Erythroblast (primary cell): Measurements from ENCODE around the gene CA10.

Experiments used
- GATA1 ChIP-seq: IDR thresholded peaks from 2 replicates; pipeline ENCODE4 v1.6.1; 2011; ENCODE audit warnings: low read depth, mild to moderate bottlenecking, control low read depth, low read length, moderate library complexity
- POLR2A ChIP-seq: IDR thresholded peaks from 2 replicates; pipeline ENCODE4 v1.6.1; 2011; ENCODE audit warnings: mild to moderate bottlenecking, low read length

DNA sequence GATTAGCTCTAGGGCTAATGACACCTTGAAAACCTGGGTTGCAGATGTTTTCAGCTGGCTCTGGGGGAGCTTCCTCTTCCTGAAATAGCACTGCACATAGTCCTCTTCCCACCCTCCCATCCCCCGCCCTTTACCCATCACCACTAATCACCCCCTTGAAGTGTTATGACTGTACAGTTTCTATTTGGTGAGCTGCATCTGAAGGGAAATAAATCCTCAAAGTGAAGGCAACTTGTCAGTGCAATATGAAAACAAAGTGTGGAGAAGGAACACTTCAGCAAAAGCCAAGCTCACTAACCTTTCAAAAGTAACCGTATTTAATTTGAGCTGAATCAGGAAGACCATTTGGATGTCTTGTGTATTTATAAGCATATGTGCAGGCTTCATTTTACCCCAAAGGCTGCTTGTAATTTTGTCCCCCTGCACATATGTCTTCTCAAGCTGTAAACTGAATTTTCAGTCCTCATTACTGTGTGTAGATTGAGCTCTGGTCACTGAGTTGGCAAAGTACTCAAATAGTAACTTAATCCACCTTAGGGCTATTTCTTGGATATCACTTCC is 44.1 kb upstream of the CA10 start:
- TF ChIP-seq POLR2A (no peak), GATA1 (no peak)
